ENCODE results near the gene BRSK2. TPM values are rescaled to one million over a fixed set of nuclear protein-coding genes. Genes with fewer than 3 reads are reported as not detected.
"Not testable (repeated sequence)": the region's sequence is repeated elsewhere in the genome, so short reads cannot be mapped to it uniquely, and the experiment has no call there.

Gene BRSK2
- total RNA-seq, 1 donor from 2014 or later: 0.59 TPM

GRCh38 chr11:1501421-1502167, 111.9 kb downstream of the BRSK2 start:
- no peak for DNase-seq

- DNase-seq: no peak
Observed at GRCh38 chr11:1502168-1502953, 112.6 kb downstream of the BRSK2 start.

- no peak for DNase-seq
Observed at GRCh38 chr11:1502954-1503707, 113.4 kb downstream of the BRSK2 start.

- DNase-seq: no peak
Observed at GRCh38 chr11:1503708-1504104, 114.0 kb downstream of the BRSK2 start.

- DNase-seq: no peak
Observed at GRCh38 chr11:1504138-1504537, 114.4 kb downstream of the BRSK2 start.

- DNase-seq: no peak
Observed at GRCh38 chr11:1504581-1505290, 115.0 kb downstream of the BRSK2 start.

GRCh38 chr11:1505480-1505879, 115.7 kb downstream of the BRSK2 start:
- no peak for DNase-seq

- no peak for DNase-seq
Observed at GRCh38 chr11:1506981-1507380, 117.2 kb downstream of the BRSK2 start.

- DNase-seq: no peak
Observed at GRCh38 chr11:1507381-1508140, 117.8 kb downstream of the BRSK2 start.

GRCh38 chr11:1508491-1508891, 118.8 kb downstream of the BRSK2 start:
- DNase-seq: no peak

- no peak for DNase-seq
Observed at GRCh38 chr11:1508986-1509385, 119.3 kb downstream of the BRSK2 start.

- no peak for DNase-seq
Observed at GRCh38 chr11:1509626-1510255, 120.0 kb downstream of the BRSK2 start.

- not testable (repeated sequence) for DNase-seq
Observed at GRCh38 chr11:1510351-1510750, 120.6 kb downstream of the BRSK2 start.

GRCh38 chr11:1510928-1511327, 121.2 kb downstream of the BRSK2 start:
- no peak for DNase-seq

- DNase-seq: no peak
Observed at GRCh38 chr11:1511937-1512496, 122.3 kb downstream of the BRSK2 start.

Other genes starting within 250 kb of the BRSK2 start
- gene MUC5AC, start 232.0 kb upstream of the BRSK2 start, total RNA-seq: 0.39 TPM
- gene MUC5B, start 166.9 kb upstream of the BRSK2 start, total RNA-seq: 0.30 TPM
- gene TOLLIP, start 80.3 kb upstream of the BRSK2 start, total RNA-seq: 20.9 TPM
- 28.1 TPM for gene MOB2, start 96.8 kb downstream of the BRSK2 start, total RNA-seq
- gene DUSP8, start 182.3 kb downstream of the BRSK2 start, total RNA-seq: 1.8 TPM
- gene KRTAP5-1, start 195.3 kb downstream of the BRSK2 start, total RNA-seq: 0.30 TPM
- gene KRTAP5-2, start 208.4 kb downstream of the BRSK2 start, total RNA-seq: 3.1 TPM
- 1.3 TPM for gene KRTAP5-3, start 218.5 kb downstream of the BRSK2 start, total RNA-seq
- gene KRTAP5-4, start 232.2 kb downstream of the BRSK2 start, total RNA-seq: 0.79 TPM
- 1.5 TPM for gene KRTAP5-5, start 239.8 kb downstream of the BRSK2 start, total RNA-seq